ENCODE data around the gene RECK. TPM values are rescaled to one million over a fixed set of nuclear protein-coding genes. Genes with fewer than 3 reads are reported as not detected.

The RECK gene
- total RNA-seq, 1 experiment from 2014 or later, result 10.3 TPM

DNA sequence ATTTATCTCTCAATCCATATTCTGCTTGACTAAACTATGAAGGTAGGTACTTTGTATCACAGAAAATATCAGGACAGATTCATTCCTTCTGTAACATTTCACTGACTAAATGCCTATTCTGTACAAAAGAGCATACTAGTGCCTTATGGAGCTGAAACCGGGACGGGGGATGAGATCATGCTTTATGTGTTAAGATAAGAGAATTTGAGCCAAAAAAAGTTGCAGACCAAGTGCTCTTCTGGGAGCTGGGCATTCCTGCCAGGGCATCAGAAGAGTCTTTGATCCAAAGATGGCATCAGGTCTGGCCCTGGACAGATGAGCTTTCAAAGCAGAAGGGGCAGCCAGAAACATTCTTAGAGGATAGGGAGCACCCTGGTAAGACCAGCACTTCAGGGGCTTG lies 72.4 kb downstream of the RECK start:
- no peak overlapping the region for H2BK20ac ChIP-seq (ENCODE audit: low read depth, low read length, poor library complexity, severe bottlenecking)
- no peak overlapping the region for H3K4me2 ChIP-seq (ENCODE audit: insufficient read depth, insufficient read length, low read length)
- no peak for DNase-seq
- Mint-ChIP-seq H3K27me3 (ENCODE audit: low read depth) (no peaks in the 10 kb centered on the region), H3K36me3 (ENCODE audit: insufficient read depth in 1 of 3, low read depth in 3 of 3) (peaks cover 0 to 3% (median 0%) of the 10 kb centered on the region in 3 experiments; a peak in 2 of 7 replicates), H3K4me3 (no peak overlapping the region), H3K4me1 (no peaks in the 10 kb centered on the region), H3K27ac (no peak overlapping the region), H3K9me3 (no peaks in the 10 kb centered on the region)
- no peak overlapping the region for H3K4ac ChIP-seq (ENCODE audit: low read depth, low read length)
- H3K27ac ChIP-seq (ENCODE audit: insufficient read length, low read depth, low read length), result no peak overlapping the region
- H2BK120ac ChIP-seq (ENCODE audit: low read depth, low read length, poor library complexity, severe bottlenecking), result no peak overlapping the region
- no CpG with 5 or more reads among the region's 2 CpGs for WGBS (ENCODE audit: extremely low coverage, insufficient read length, low lambda C conversion rate)
- no peaks in the 10 kb centered on the region for H3K4me1 ChIP-seq (ENCODE audit: insufficient read depth, low read length)
- H4K91ac ChIP-seq (ENCODE audit: insufficient read length, low read depth, low read length), result no peak overlapping the region
- H3K18ac ChIP-seq (ENCODE audit: insufficient read length, low read depth, low read length), result no peak overlapping the region
- H4K5ac ChIP-seq (ENCODE audit: insufficient read length, low read depth, low read length), result no peak overlapping the region
- H3K14ac ChIP-seq (ENCODE audit: insufficient read depth, low read length), result no peak overlapping the region
- no peak overlapping the region for H2AFZ ChIP-seq (ENCODE audit: low read length)
- H2AK5ac ChIP-seq (ENCODE audit: insufficient read length, low read length), result no peak overlapping the region
- TF ChIP-seq, protein P1, sequence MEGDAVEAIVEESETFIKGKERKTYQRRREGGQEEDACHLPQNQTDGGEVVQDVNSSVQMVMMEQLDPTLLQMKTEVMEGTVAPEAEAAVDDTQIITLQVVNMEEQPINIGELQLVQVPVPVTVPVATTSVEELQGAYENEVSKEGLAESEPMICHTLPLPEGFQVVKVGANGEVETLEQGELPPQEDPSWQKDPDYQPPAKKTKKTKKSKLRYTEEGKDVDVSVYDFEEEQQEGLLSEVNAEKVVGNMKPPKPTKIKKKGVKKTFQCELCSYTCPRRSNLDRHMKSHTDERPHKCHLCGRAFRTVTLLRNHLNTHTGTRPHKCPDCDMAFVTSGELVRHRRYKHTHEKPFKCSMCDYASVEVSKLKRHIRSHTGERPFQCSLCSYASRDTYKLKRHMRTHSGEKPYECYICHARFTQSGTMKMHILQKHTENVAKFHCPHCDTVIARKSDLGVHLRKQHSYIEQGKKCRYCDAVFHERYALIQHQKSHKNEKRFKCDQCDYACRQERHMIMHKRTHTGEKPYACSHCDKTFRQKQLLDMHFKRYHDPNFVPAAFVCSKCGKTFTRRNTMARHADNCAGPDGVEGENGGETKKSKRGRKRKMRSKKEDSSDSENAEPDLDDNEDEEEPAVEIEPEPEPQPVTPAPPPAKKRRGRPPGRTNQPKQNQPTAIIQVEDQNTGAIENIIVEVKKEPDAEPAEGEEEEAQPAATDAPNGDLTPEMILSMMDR (conservative IDR thresholded peaks at IDR 0.05), result no peak
- H3K56ac ChIP-seq (ENCODE audit: insufficient read length, low read depth, low read length), result no peak overlapping the region
- no peak overlapping the region for H2BK15ac ChIP-seq (ENCODE audit: low read depth, low read length)
- no peaks in the 10 kb centered on the region for H3K23me2 ChIP-seq (ENCODE audit: insufficient read length, low read depth, low read length, poor library complexity, severe bottlenecking)
- no peaks in the 10 kb centered on the region for H4K20me1 ChIP-seq (ENCODE audit: control insufficient read depth, insufficient read depth, insufficient read length)
- no peaks in the 10 kb centered on the region for H3K79me2 ChIP-seq (ENCODE audit: insufficient read depth, low read length)
- no peak overlapping the region for H4K8ac ChIP-seq (replicated peaks; ENCODE audit: insufficient read length, low read depth, low read length)
- H3K9me3 ChIP-seq (ENCODE audit: control insufficient read depth, low read depth, low read length), result no peaks in the 10 kb centered on the region
- no peak overlapping the region for H3K23ac ChIP-seq (ENCODE audit: insufficient read length, low read depth, low read length)
- no peaks in the 10 kb centered on the region for H3K27me3 ChIP-seq (ENCODE audit: insufficient read depth, low read length)
- no peak overlapping the region for H3T11ph ChIP-seq (ENCODE audit: low read length)
- no peak overlapping the region for H2BK5ac ChIP-seq (ENCODE audit: insufficient read length, low read length)
- H2BK12ac ChIP-seq (ENCODE audit: insufficient read length, low read depth, low read length), result no peak overlapping the region
- H3K79me1 ChIP-seq (ENCODE audit: insufficient read depth, low read depth, low read length, poor library complexity, severe bottlenecking), result no peaks in the 10 kb centered on the region
- no peak overlapping the region for H3K9ac ChIP-seq (ENCODE audit: extremely low read depth, insufficient read length, low read length)

Data from H9 (cell line).